Panc1 (cell line): ENCODE results near the gene FAM221B. TPM values are rescaled to one million over a fixed set of nuclear protein-coding genes. Genes with fewer than 3 reads are reported as not detected.

Experiments
- ATAC-seq: fragments of 200-7000 bp; cut with Tn5 transposase; 2 replicates; pipeline ENCODE4 v1.9.1; 2020; ENCODE audit warnings: mild to moderate bottlenecking, moderate library complexity
- BruUV-seq: library from RNA; stranded (reverse); fragments of 400-500 nt; replicated peaks from 2 replicates; lab custom pipeline; 2021; lab: Mats Ljungman, UMichigan
- CTCF ChIA-PET: fragments of 300-600 bp; sonication (Branson Sonifier 250); formaldehyde crosslinking; loops from one replicate; lab custom pipeline; 2022; ENCODE audit warnings: antibody characterized with exemption; lab: Charles Lee
- POLR2A ChIA-PET: fragments of 300-600 bp; sonication (Branson Sonifier 250); formaldehyde crosslinking; loops from one replicate; lab custom pipeline; 2022; ENCODE audit warnings: antibody characterized with exemption; lab: Charles Lee
- DNase-seq: peaks from one replicate; pipeline ENCODE4 v3.0.0-alpha.2; 2010; ENCODE audit warnings: low read depth, low spot score
- H3K27ac ChIP-seq: 2 replicates; pipeline ENCODE4 v1.5.1; 2011; ENCODE audit warnings: mild to moderate bottlenecking, low read length, inconsistent platforms
- H3K27me3 ChIP-seq: fragments of 200-500 bp; sonication (Bioruptor generic); 2 replicates; pipeline ENCODE4 v1.6.0; 2014; ENCODE audit warnings: low read length, inconsistent platforms; ENCODE audit not compliant: control insufficient read depth, insufficient read depth
- H3K36me3 ChIP-seq: fragments of 200-500 bp; sonication (Bioruptor generic); 2 replicates; pipeline ENCODE4 v1.5.1; 2014; ENCODE audit warnings: inconsistent platforms, mild to moderate bottlenecking, low read length, moderate library complexity; ENCODE audit not compliant: control insufficient read depth, insufficient read depth
- H3K4me1 ChIP-seq: 2 replicates; pipeline ENCODE4 v1.5.1; 2011; ENCODE audit warnings: inconsistent platforms, mild to moderate bottlenecking, low read length, moderate library complexity; ENCODE audit not compliant: control insufficient read depth, insufficient read depth
- H3K4me3 ChIP-seq, 2 experiments: 2 replicates each; pipeline ENCODE4 v1.5.1; 2011 to 2012; ENCODE audit warnings: low read depth in 2 of 2, low read length in 2 of 2, mild to moderate bottlenecking in 2 of 2, inconsistent platforms in 1 of 2, moderate library complexity in 1 of 2
- H3K9me3 ChIP-seq: fragments of 200-500 bp; sonication (Bioruptor generic); 2 replicates; pipeline ENCODE4 v1.5.1; 2014; ENCODE audit warnings: low read depth, mild to moderate bottlenecking, inconsistent platforms, low read length, moderate library complexity; ENCODE audit not compliant: control insufficient read depth, insufficient read depth
- CTCF ChIP-seq: fragments of 450-650 bp; IDR thresholded peaks from 2 replicates; pipeline ENCODE4 v1.5.1; 2017; ENCODE audit warnings: mild to moderate bottlenecking
- POLR2AphosphoS5 ChIP-seq: IDR thresholded peaks from 2 replicates; pipeline ENCODE4 v1.6.1; 2012; ENCODE audit warnings: mild to moderate bottlenecking, low read depth, low read length, moderate library complexity
- REST ChIP-seq, 2 experiments: IDR thresholded peaks; 2 replicates each; pipeline ENCODE4 v1.6.1; 2011 to 2012; ENCODE audit warnings: low read depth in 2 of 2, control low read depth in 1 of 2, low read length in 1 of 2, mild to moderate bottlenecking in 1 of 2, moderate library complexity in 1 of 2; ENCODE audit not compliant: insufficient read depth in 1 of 2
- SIN3A ChIP-seq: IDR thresholded peaks from 2 replicates; pipeline ENCODE4 v1.6.1; 2012; ENCODE audit warnings: low read depth, mild to moderate bottlenecking, low read length, moderate library complexity, borderline replicate concordance; ENCODE audit not compliant: insufficient read depth
- TCF7L2 ChIP-seq: IDR thresholded peaks from 2 replicates; pipeline ENCODE4 v1.6.1; 2011; ENCODE audit warnings: mild to moderate bottlenecking, low read depth, low read length, inconsistent platforms
- in situ Hi-C: cut with HindIII; loops from 2 replicates; pipeline ENCODE4 v1.10.0; 2016; ENCODE audit warnings: low sequenced_read_pairs, low pct_unique_long_range_greater_than_20kb
- intact Hi-C: fragments of 100-400 bp; cut with micrococcal nuclease; formaldehyde crosslinking; loops from one replicate; pipeline ENCODE4 v1.10.0; 2022; ENCODE audit not compliant: unreplicated experiment
- total RNA-seq: library from RNA; stranded (reverse); gene quantifications from one replicate; pipeline ENCODE4 v1.2.1, GENCODE V29; 2021; ENCODE audit not compliant: unreplicated experiment

The FAM221B gene
- total RNA-seq, 1 experiment from 2014 or later: not detected

- no peak for TF ChIP-seq REST (IDR thresholded peaks at IDR 0.05; ENCODE audit: insufficient read depth in 1 of 2, low read depth in 2 of 2, low read length in 1 of 2)
- no peak for TF ChIP-seq SIN3A
- TF ChIP-seq CTCF: no peak
- TF ChIP-seq TCF7L2: no peak
- TF ChIP-seq POLR2AphosphoS5: no peak
- POLR2A ChIA-PET: interaction anchor here (0.6 kb wide), 1 partner anchor 38 kb away, joined by 11 read pairs; no protein-coding TSS in a partner anchor
- H3K4me1 ChIP-seq: no peaks in the 10 kb centered on the region
- no peaks in the 10 kb centered on the region for H3K36me3 ChIP-seq
- H3K4me3 ChIP-seq: no peak overlapping the region
- intact Hi-C loops (no loop called here), in situ Hi-C loops (no loop called here)
- H3K9me3 ChIP-seq: no peaks in the 10 kb centered on the region
- H3K27me3 ChIP-seq: no peaks in the 10 kb centered on the region
- CTCF ChIA-PET: interaction anchor here (1.0 kb wide), 1 partner anchor 11 kb away, joined by 7 read pairs; no protein-coding TSS in a partner anchor
- DNase-seq (no peak), ATAC-seq (no peak)
- no TSS peak for BruUV-seq
- no peak overlapping the region for H3K27ac ChIP-seq
These were observed 50.0 kb downstream of the FAM221B start for GRCh38 chr9:35778496-35778895.

GRCh38 chr9:35776018-35776417 lies 52.5 kb downstream of the FAM221B start:
- BruUV-seq: no TSS peak
- H3K9me3 ChIP-seq: no peaks in the 10 kb centered on the region
- H3K4me1 ChIP-seq: peaks cover 7% of the 10 kb centered on the region
- DNase-seq (no peak), ATAC-seq (no peak)
- H3K27ac ChIP-seq: no peak overlapping the region
- H3K27me3 ChIP-seq: no peaks in the 10 kb centered on the region
- no peak for TF ChIP-seq POLR2AphosphoS5
- no peak for TF ChIP-seq TCF7L2
- no peak for TF ChIP-seq REST (IDR thresholded peaks at IDR 0.05; ENCODE audit: insufficient read depth in 1 of 2, low read depth in 2 of 2, low read length in 1 of 2)
- no peak for TF ChIP-seq CTCF
- TF ChIP-seq SIN3A: no peak
- no peaks in the 10 kb centered on the region for H3K36me3 ChIP-seq
- intact Hi-C loops (no loop called here), in situ Hi-C loops (no loop called here)
- H3K4me3 ChIP-seq: no peak overlapping the region
- CTCF ChIA-PET: no interaction called here
- POLR2A ChIA-PET: no interaction called here
